GM23338 (cell line): ENCODE measurements around the gene ATP1B3.

Source experiments
- EZH2 ChIP-seq: fragments of 200-600 bp; sonication (generic); IDR thresholded peaks from one replicate; pipeline ENCODE4 v1.8.0; 2017; ENCODE audit warnings: antibody characterized with exemption, mild to moderate bottlenecking, low read depth; ENCODE audit not compliant: unreplicated experiment
- NANOG ChIP-seq: IDR thresholded peaks from 2 replicates; pipeline ENCODE4 v1.6.1; 2016; ENCODE audit warnings: antibody characterized with exemption, borderline replicate concordance

GRCh38 chr3:141865101-141865500, 11.3 kb upstream of the ATP1B3 start:
- TF ChIP-seq NANOG (no peak), EZH2 (no peak)
